NCI-H1105 treated with DMSO at 0.1 percent for 48 hours (cell line): ENCODE results near the gene TCF20.

ENCODE experiments used
- DNase-seq: peaks from one replicate; lab custom pipeline; 2025; lab: John Stamatoyannopoulos, UW

TCF20 gene

GRCh38 chr22:42258126-42258525 is 12.3 kb downstream of the TCF20 start:
- no peak for DNase-seq

GRCh38 chr22:42257386-42257785 is 13.1 kb downstream of the TCF20 start:
- DNase-seq: no peak

GRCh38 chr22:42256930-42257329 is 13.5 kb downstream of the TCF20 start:
- DNase-seq: no peak

- no peak for DNase-seq
These were observed 14.2 kb downstream of the TCF20 start for GRCh38 chr22:42256220-42256619.

- no peak for DNase-seq
These were observed 20.6 kb downstream of the TCF20 start for GRCh38 chr22:42249831-42250230.

GRCh38 chr22:42248995-42249394 is 21.5 kb downstream of the TCF20 start:
- no peak for DNase-seq

- no peak for DNase-seq
These were observed 22.9 kb downstream of the TCF20 start for GRCh38 chr22:42247596-42247995.

GRCh38 chr22:42243802-42244060 is 26.7 kb downstream of the TCF20 start:
- DNase-seq: no peak

GRCh38 chr22:42236848-42237247 is 33.6 kb downstream of the TCF20 start:
- DNase-seq: no peak

GRCh38 chr22:42236268-42236667 is 34.2 kb downstream of the TCF20 start:
- no peak for DNase-seq

GRCh38 chr22:42233879-42234278 is 36.6 kb downstream of the TCF20 start:
- no peak for DNase-seq

- DNase-seq: no peak
These were observed 38.5 kb downstream of the TCF20 start for GRCh38 chr22:42231929-42232328.

GRCh38 chr22:42229455-42230149 is 40.9 kb downstream of the TCF20 start:
- DNase-seq: no peak

- no peak for DNase-seq
These were observed 42.0 kb downstream of the TCF20 start for GRCh38 chr22:42228483-42228882.

- DNase-seq: no peak
These were observed 43.0 kb downstream of the TCF20 start for GRCh38 chr22:42227435-42227834.

GRCh38 chr22:42225841-42226240 is 44.6 kb downstream of the TCF20 start:
- no peak for DNase-seq

GRCh38 chr22:42222140-42222539 is 48.3 kb downstream of the TCF20 start:
- DNase-seq: no peak
